A673 (cell line): ENCODE measurements around the gene SPACA7. TPM values are rescaled to one million over a fixed set of nuclear protein-coding genes. Genes with fewer than 3 reads are reported as not detected.
"Not testable (repeated sequence)": the region's sequence is repeated elsewhere in the genome, so short reads cannot be mapped to it uniquely, and the experiment has no call there.

ENCODE experiments used
- BruUV-seq: library from RNA; stranded (reverse); fragments of 400-500 nt; replicated peaks from 2 replicates; lab custom pipeline; 2021; lab: Mats Ljungman, UMichigan
- CTCF ChIA-PET: fragments of 300-600 bp; sonication (Branson Sonifier 250); formaldehyde crosslinking; loops from one replicate; lab custom pipeline; 2022; ENCODE audit warnings: antibody characterized with exemption; lab: Charles Lee
- POLR2A ChIA-PET: fragments of 300-600 bp; sonication (Branson Sonifier 250); formaldehyde crosslinking; loops from one replicate; lab custom pipeline; 2022; ENCODE audit warnings: antibody characterized with exemption; ENCODE audit not compliant: low non-redundant PET; lab: Charles Lee
- DNase-seq: peaks from one replicate; pipeline ENCODE4 v3.0.0-alpha.2; 2015; ENCODE audit warnings: low spot score
- H3K27ac ChIP-seq: fragments of 200-600 bp; sonication (generic); 2 replicates; pipeline ENCODE4 v1.5.1; 2016; ENCODE audit warnings: mixed run types, low read depth, mild to moderate bottlenecking, mixed read lengths, antibody characterized with exemption, low read length; ENCODE audit not compliant: poor library complexity, severe bottlenecking
- H3K27me3 ChIP-seq: fragments of 200-600 bp; sonication (generic); replicated peaks from 2 replicates; pipeline ENCODE4 v1.6.1; 2017; ENCODE audit warnings: mixed run types, low read depth, mild to moderate bottlenecking, mixed read lengths, antibody characterized with exemption, low read length; ENCODE audit not compliant: insufficient read depth, poor library complexity
- H3K36me3 ChIP-seq: fragments of 200-600 bp; sonication (generic); 2 replicates; pipeline ENCODE4 v1.6.1; 2016; ENCODE audit warnings: mixed run types, mild to moderate bottlenecking, mixed read lengths, antibody characterized with exemption, low read length; ENCODE audit not compliant: insufficient read depth, poor library complexity, severe bottlenecking
- H3K4me1 ChIP-seq: fragments of 200-600 bp; sonication (generic); 2 replicates; pipeline ENCODE4 v1.6.1; 2017; ENCODE audit warnings: mixed run types, mild to moderate bottlenecking, mixed read lengths, antibody characterized with exemption, low read length; ENCODE audit not compliant: insufficient read depth, poor library complexity, severe bottlenecking
- H3K4me3 ChIP-seq: fragments of 200-600 bp; sonication (generic); 2 replicates; pipeline ENCODE4 v1.5.1; 2016; ENCODE audit warnings: low read depth, mixed run types, mild to moderate bottlenecking, mixed read lengths, low read length; ENCODE audit not compliant: poor library complexity, severe bottlenecking
- H3K9me3 ChIP-seq: fragments of 200-600 bp; sonication (generic); 2 replicates; pipeline ENCODE4 v1.6.1; 2016; ENCODE audit warnings: mixed run types, low read depth, mild to moderate bottlenecking, mixed read lengths, antibody characterized with exemption, low read length; ENCODE audit not compliant: poor library complexity, severe bottlenecking
- EZH2 ChIP-seq: fragments of 200-600 bp; sonication (generic); IDR thresholded peaks from 2 replicates; pipeline ENCODE4 v1.6.1; 2017; ENCODE audit warnings: borderline replicate concordance, low read depth, mild to moderate bottlenecking, mixed read lengths, antibody characterized with exemption, low read length; ENCODE audit not compliant: poor library complexity, severe bottlenecking
- intact Hi-C: fragments of 100-400 bp; cut with micrococcal nuclease; formaldehyde crosslinking; loops from one replicate; pipeline ENCODE4 v1.10.0; 2022; ENCODE audit not compliant: unreplicated experiment
- total RNA-seq: library from RNA; stranded (reverse); gene quantifications from 2 replicates; pipeline ENCODE4 v1.2.3, GENCODE V29; 2021
- TF ChIP-seq, protein P1 (sequence below): fragments of 300-800, 200-600 bp; sonication (generic); conservative IDR thresholded peaks from 2 replicates; pipeline ENCODE4 v1.5.1; 2017; ENCODE audit warnings: low read depth, mild to moderate bottlenecking, antibody characterized with exemption, low read length, moderate library complexity, mixed read lengths

The SPACA7 gene
- total RNA-seq, 1 experiment from 2014 or later = not detected

DNA sequence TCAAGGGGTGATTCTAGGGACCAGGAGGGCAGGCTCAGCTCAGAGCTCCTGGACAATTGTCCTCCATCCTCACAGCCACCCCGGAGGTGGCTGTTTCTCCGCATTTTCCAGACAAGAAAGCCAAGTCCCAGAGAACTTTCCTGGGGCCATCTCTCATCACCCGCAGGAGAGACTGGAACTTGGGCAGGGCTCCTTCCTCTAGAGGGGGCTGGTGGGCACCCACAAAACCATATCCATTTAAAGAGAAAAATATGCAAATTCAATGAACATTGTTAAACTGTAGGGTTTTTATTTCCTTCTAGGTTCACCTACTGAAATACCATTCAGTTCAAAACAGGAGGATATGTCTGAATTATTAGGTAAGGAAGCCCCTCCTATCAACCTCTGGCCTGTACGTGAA is 16.6 kb downstream of the SPACA7 start:
- TF ChIP-seq, protein P1, sequence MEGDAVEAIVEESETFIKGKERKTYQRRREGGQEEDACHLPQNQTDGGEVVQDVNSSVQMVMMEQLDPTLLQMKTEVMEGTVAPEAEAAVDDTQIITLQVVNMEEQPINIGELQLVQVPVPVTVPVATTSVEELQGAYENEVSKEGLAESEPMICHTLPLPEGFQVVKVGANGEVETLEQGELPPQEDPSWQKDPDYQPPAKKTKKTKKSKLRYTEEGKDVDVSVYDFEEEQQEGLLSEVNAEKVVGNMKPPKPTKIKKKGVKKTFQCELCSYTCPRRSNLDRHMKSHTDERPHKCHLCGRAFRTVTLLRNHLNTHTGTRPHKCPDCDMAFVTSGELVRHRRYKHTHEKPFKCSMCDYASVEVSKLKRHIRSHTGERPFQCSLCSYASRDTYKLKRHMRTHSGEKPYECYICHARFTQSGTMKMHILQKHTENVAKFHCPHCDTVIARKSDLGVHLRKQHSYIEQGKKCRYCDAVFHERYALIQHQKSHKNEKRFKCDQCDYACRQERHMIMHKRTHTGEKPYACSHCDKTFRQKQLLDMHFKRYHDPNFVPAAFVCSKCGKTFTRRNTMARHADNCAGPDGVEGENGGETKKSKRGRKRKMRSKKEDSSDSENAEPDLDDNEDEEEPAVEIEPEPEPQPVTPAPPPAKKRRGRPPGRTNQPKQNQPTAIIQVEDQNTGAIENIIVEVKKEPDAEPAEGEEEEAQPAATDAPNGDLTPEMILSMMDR = peak; percentile 43
- TF ChIP-seq EZH2 = no peak
- ChIA-PET POLR2A (no interaction called here), CTCF (no interaction called here)
- Histone ChIP-seq H3K27me3 (peaks cover 15% of the 10 kb centered on the region), H3K9me3 (no peaks in the 10 kb centered on the region), H3K36me3 (no peaks in the 10 kb centered on the region), H3K4me3 (no peak overlapping the region), H3K4me1 (no peaks in the 10 kb centered on the region), H3K27ac (no peak overlapping the region)
- BruUV-seq = no TSS peak
- intact Hi-C loops = no loop called here
- DNase-seq = peak; percentile 6

DNA sequence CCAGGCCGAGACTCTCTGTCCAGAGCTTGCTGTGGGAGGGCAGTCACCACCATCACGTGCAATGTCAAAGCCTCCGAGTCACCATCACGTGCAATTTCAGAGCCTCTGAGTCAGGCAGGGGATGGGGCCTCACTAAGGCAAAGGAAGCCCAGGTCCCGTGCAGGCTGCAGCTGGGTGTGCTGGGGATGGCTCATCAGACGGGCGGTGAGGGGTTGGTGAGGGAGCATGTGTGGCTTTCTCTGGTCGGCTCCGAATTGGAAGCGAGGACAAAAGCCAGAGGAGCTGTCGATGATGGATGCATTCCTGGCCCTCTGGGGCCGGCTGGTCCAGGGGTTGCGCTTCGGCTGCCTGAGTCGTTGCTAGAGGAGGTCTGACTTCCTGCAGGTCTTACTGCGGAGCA is 18.9 kb downstream of the SPACA7 start:
- H3K4me1 ChIP-seq, H3K36me3 ChIP-seq, H3K4me3 ChIP-seq, CTCF ChIA-PET, BruUV-seq, intact Hi-C loops, H3K27me3 ChIP-seq, H3K27ac ChIP-seq, DNase-seq, POLR2A ChIA-PET, H3K9me3 ChIP-seq: not testable (repeated sequence)

DNA sequence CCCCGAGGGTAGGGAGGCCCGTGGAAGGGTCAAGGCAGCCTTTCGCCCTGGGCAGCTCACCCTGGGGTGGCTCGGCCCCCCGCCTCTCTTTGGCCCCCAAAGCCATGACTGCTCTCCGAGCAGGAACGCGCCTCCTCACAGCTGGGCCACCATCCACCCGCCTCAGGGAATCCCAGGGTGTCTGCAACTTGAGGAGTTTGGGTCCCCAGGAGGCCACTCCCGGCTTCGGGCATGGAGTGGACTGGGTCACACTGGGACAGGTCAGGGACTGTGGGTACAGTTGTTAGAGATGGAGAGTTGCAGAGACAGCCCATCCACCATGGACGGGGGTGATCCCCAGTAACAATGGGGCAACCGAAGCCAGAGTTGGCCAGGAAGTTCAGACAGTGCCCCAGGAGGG is 19.8 kb downstream of the SPACA7 start:
- BruUV-seq, H3K36me3 ChIP-seq, H3K27ac ChIP-seq, H3K4me3 ChIP-seq, POLR2A ChIA-PET, CTCF ChIA-PET, H3K27me3 ChIP-seq, DNase-seq, H3K9me3 ChIP-seq, H3K4me1 ChIP-seq, intact Hi-C loops: not testable (repeated sequence)

DNA sequence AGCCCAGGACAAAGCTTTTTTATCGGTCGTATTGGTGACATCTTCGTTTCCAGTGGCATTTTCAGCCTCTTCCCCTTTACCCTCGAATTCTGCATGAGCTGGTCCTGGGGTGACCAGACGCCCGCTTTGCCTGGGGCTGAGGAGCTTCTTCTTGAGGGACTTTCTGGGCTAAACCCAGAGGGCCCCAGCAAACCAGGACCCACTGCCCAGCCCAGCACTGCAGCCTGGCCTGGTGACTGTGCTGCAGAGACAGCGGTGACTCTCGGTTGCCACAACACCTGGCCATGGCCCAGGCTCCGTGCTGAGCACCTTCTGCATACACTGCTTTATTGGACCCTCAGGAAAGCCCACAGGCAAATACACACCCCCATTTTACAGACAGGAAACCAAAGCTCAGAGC is 21.0 kb downstream of the SPACA7 start:
- no peak overlapping the region for H3K4me3 ChIP-seq
- H3K27me3 ChIP-seq = peaks cover 3% of the 10 kb centered on the region
- H3K27ac ChIP-seq = no peak overlapping the region
- POLR2A ChIA-PET = no interaction called here
- no peak for DNase-seq
- H3K36me3 ChIP-seq = no peaks in the 10 kb centered on the region
- no peaks in the 10 kb centered on the region for H3K9me3 ChIP-seq
- CTCF ChIA-PET = no interaction called here
- TF ChIP-seq, protein P1 = no peak
- no peak for TF ChIP-seq EZH2
- intact Hi-C loops = no loop called here
- H3K4me1 ChIP-seq = no peaks in the 10 kb centered on the region
- no TSS peak for BruUV-seq

DNA sequence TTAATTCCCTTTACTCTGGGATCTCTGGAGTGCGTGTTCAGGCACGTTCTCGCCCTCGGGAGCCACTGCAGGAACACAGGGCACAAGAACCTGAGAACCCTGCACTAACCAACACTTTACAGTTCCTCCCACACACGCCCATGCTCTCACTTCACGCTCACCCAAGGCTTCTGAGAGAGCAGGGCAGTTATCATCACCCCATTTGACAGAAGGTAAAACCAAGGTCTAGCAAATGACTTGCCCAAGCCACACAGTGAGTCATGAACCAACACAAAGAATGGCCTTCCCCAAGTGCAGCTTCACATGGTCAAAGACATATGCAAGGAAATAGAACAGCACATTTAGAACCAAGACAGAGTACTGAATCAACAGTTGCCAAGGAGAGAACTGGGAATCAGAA is 22.2 kb downstream of the SPACA7 start:
- H3K36me3 ChIP-seq, POLR2A ChIA-PET, H3K4me3 ChIP-seq, CTCF ChIA-PET, DNase-seq, H3K4me1 ChIP-seq, intact Hi-C loops, H3K9me3 ChIP-seq, BruUV-seq, H3K27ac ChIP-seq: not testable (repeated sequence)
- peaks cover 10% of the 10 kb centered on the region for H3K27me3 ChIP-seq

DNA sequence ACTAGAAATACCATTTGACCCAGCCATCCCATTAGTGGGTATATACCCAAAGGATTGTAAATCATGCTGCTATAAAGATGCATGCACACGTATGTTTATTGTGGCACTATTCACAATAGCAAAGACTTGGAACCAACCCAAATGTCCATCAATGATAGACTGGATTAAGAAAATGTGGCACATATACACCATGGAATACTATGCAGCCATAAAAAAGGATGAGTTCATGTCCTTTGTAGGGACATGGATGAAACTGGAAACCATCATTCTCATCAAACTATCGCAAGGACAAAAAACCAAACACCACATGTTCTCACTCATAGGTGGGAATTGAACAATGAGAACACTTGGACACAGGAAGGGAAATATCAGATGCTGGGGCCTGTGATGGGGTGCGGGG is 33.7 kb downstream of the SPACA7 start:
- H3K36me3 ChIP-seq, H3K27ac ChIP-seq, H3K27me3 ChIP-seq, H3K4me3 ChIP-seq, intact Hi-C loops, CTCF ChIA-PET, DNase-seq, H3K4me1 ChIP-seq, BruUV-seq, POLR2A ChIA-PET, H3K9me3 ChIP-seq: not testable (repeated sequence)
